GM08714 (cell line): ENCODE measurements around the gene LRRC71.

Source experiments
- H3K4me3 ChIP-seq: fragments of 200-500 bp; sonication (Bioruptor generic); 2 replicates; pipeline ENCODE4 v1.5.1; 2014; ENCODE audit warnings: mild to moderate bottlenecking, low read length, inconsistent platforms
- ZNF274 ChIP-seq: IDR thresholded peaks from 2 replicates; pipeline ENCODE4 v1.6.1; 2012; ENCODE audit warnings: mild to moderate bottlenecking, low read depth, low read length

Gene LRRC71

GRCh38 chr1:156975084-156975483 is 54.7 kb downstream of the LRRC71 start:
- no peak for TF ChIP-seq ZNF274
- no peak overlapping the region for H3K4me3 ChIP-seq

DNA sequence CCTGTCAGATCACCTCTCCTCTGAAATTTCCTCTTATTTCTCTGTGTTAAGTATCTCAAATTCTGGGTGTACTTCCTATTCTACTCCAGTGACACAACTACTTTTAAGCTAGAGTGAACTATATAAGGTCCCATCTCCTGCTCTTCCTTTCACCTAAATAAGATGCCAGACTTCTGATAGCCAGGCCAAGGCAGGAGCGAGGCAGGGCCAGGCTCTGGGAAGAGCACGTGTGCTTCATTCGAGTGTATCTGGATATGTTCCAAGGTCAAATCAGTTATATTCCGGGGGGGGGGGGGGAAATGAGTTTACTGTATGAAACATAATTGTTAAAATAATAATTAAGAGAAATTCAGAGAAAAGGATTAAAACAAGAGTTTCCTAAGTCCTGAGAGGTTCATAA is 60.1 kb downstream of the LRRC71 start:
- TF ChIP-seq ZNF274, result no peak
- no peak overlapping the region for H3K4me3 ChIP-seq
